Neural cell (in vitro differentiated cells): Measurements from ENCODE around the gene FGD4. TPM values are rescaled to one million over a fixed set of nuclear protein-coding genes. Genes with fewer than 3 reads are reported as not detected.

Experiments
- H2AFZ ChIP-seq: fragments of 200-600, 300-800 bp; sonication (generic), shearing (Covaris generic); 2 replicates; pipeline ENCODE4 v1.6.0; 2014; ENCODE audit warnings: low read depth, mild to moderate bottlenecking, antibody characterized with exemption, low read length, moderate library complexity
- H3F3A ChIP-seq: fragments of 200-600 bp; shearing (Covaris generic); 2 replicates; pipeline ENCODE4 v1.6.1; 2016; ENCODE audit warnings: mild to moderate bottlenecking, moderate library complexity, mixed read lengths, antibody characterized with exemption, low read length; ENCODE audit not compliant: insufficient read depth, poor library complexity, severe bottlenecking
- H3K27ac ChIP-seq: fragments of 200-600, 300-800 bp; sonication (generic), shearing (Covaris generic); 2 replicates; pipeline ENCODE4 v1.5.1; 2014; ENCODE audit warnings: mild to moderate bottlenecking, low read length, moderate library complexity
- H3K27me3 ChIP-seq: fragments of 300-800, 200-600 bp; sonication (generic), shearing (Covaris generic); 2 replicates; pipeline ENCODE4 v1.6.0; 2014; ENCODE audit warnings: mild to moderate bottlenecking, low read depth, low read length, moderate library complexity; ENCODE audit not compliant: insufficient read depth
- H3K36me3 ChIP-seq: fragments of 300-800, 200-600 bp; sonication (generic), shearing (Covaris generic); 2 replicates; pipeline ENCODE4 v1.5.1; 2014; ENCODE audit warnings: mild to moderate bottlenecking, antibody characterized with exemption, low read length, moderate library complexity; ENCODE audit not compliant: insufficient read depth
- H3K4me2 ChIP-seq: fragments of 300-800, 200-600 bp; sonication (generic), shearing (Covaris generic); 2 replicates; pipeline ENCODE4 v1.6.0; 2014; ENCODE audit warnings: mild to moderate bottlenecking, low read length
- H3K4me3 ChIP-seq: fragments of 300-800, 200-600 bp; sonication (generic), shearing (Covaris generic); 2 replicates; pipeline ENCODE4 v1.5.1; 2014; ENCODE audit warnings: mild to moderate bottlenecking, low read length, moderate library complexity
- H3K79me2 ChIP-seq: fragments of 200-600 bp; shearing (Covaris generic); replicated peaks from 2 replicates; pipeline ENCODE4 v1.6.0; 2014; ENCODE audit warnings: mild to moderate bottlenecking, low read length, moderate library complexity; ENCODE audit not compliant: insufficient read depth
- H3K9ac ChIP-seq: fragments of 300-800, 200-600 bp; sonication (generic), shearing (Covaris generic); 2 replicates; pipeline ENCODE4 v1.6.1; 2016; ENCODE audit warnings: mild to moderate bottlenecking, low read length, mixed read lengths
- H3K9me2 ChIP-seq: fragments of 200-600 bp; shearing (Covaris generic); 2 replicates; pipeline ENCODE4 v1.6.1; 2016; ENCODE audit warnings: mild to moderate bottlenecking, low read length, mixed read lengths; ENCODE audit not compliant: insufficient read depth
- H3K9me3 ChIP-seq: fragments of 200-600, 300-800 bp; sonication (generic), shearing (Covaris generic); 2 replicates; pipeline ENCODE4 v1.6.1; 2016; ENCODE audit warnings: mild to moderate bottlenecking, mixed run types, low read length, moderate library complexity, mixed read lengths
- H4K20me1 ChIP-seq: fragments of 200-600 bp; shearing (Covaris generic); 2 replicates; pipeline ENCODE4 v1.6.1; 2016; ENCODE audit warnings: mild to moderate bottlenecking, mixed run types; ENCODE audit not compliant: insufficient read depth
- CTCF ChIP-seq: fragments of 450-650 bp; IDR thresholded peaks from 2 replicates; pipeline ENCODE4 v1.5.1; 2014; ENCODE audit warnings: antibody characterized with exemption, mild to moderate bottlenecking, moderate library complexity; ENCODE audit not compliant: poor library complexity, severe bottlenecking
- EP300 ChIP-seq: fragments of 450-650 bp; conservative IDR thresholded peaks from 2 replicates; pipeline ENCODE4 v1.6.1; 2014; ENCODE audit warnings: antibody characterized with exemption, mild to moderate bottlenecking, moderate library complexity; ENCODE audit not compliant: poor library complexity, severe bottlenecking
- EZH2 ChIP-seq: fragments of 200-600, 300-800 bp; shearing (Covaris generic), sonication (generic); IDR thresholded peaks from 2 replicates; pipeline ENCODE4 v1.6.1; 2014; ENCODE audit warnings: antibody characterized with exemption, low read length, borderline replicate concordance, mild to moderate bottlenecking; ENCODE audit not compliant: insufficient read depth, poor library complexity, severe bottlenecking
- MXI1 ChIP-seq: fragments of 450-650 bp; conservative IDR thresholded peaks from 2 replicates; pipeline ENCODE4 v1.6.1; 2014; ENCODE audit warnings: antibody characterized with exemption, mild to moderate bottlenecking; ENCODE audit not compliant: poor library complexity, severe bottlenecking
- POLR2AphosphoS5 ChIP-seq: IDR thresholded peaks from 2 replicates; pipeline ENCODE4 v1.6.1; 2012
- RAD21 ChIP-seq: fragments of 450-650 bp; conservative IDR thresholded peaks from 2 replicates; pipeline ENCODE4 v1.6.1; 2014; ENCODE audit warnings: antibody characterized with exemption, mild to moderate bottlenecking, moderate library complexity
- REST ChIP-seq: IDR thresholded peaks from 2 replicates; pipeline ENCODE4 v1.6.1; 2012; ENCODE audit warnings: borderline replicate concordance
- SMC3 ChIP-seq: fragments of 450-650 bp; conservative IDR thresholded peaks from 2 replicates; pipeline ENCODE4 v1.6.1; 2014; ENCODE audit warnings: antibody characterized with exemption, mild to moderate bottlenecking, moderate library complexity; ENCODE audit not compliant: poor library complexity
- TAF1 ChIP-seq: IDR thresholded peaks from 2 replicates; pipeline ENCODE4 v1.6.1; 2012; ENCODE audit warnings: low read depth
- polyA plus RNA-seq: library from polyadenylated mRNA; depleted of rRNA; stranded (reverse); fragments of >200 nt; gene quantifications from 2 replicates; pipeline ENCODE4 v1.2.3, GENCODE V29; 2014

Gene FGD4
- polyA plus RNA-seq, 1 donor from 2014 or later = 24.4 TPM

- Histone ChIP-seq H3K9me2 (no peaks in the 10 kb centered on the region), H4K20me1 (no peaks in the 10 kb centered on the region), H2AFZ (no peak overlapping the region), H3K36me3 (no peaks in the 10 kb centered on the region), H3K79me2 (peaks cover 95% of the 10 kb centered on the region), H3K27ac (no peak overlapping the region), H3K4me3 (no peak overlapping the region), H3K27me3 (no peaks in the 10 kb centered on the region), H3F3A (no peaks in the 10 kb centered on the region), H3K9me3 (no peaks in the 10 kb centered on the region), H3K9ac (no peak overlapping the region), H3K4me2 (no peak overlapping the region)
- TF ChIP-seq POLR2AphosphoS5 = no peak
- TF ChIP-seq CTCF = no peak
- no peak for TF ChIP-seq EP300
These were observed 113.6 kb downstream of the FGD4 start for GRCh38 chr12:32512910-32513309.

GRCh38 chr12:32515137-32515873, 115.9 kb downstream of the FGD4 start:
- peaks cover 92% of the 10 kb centered on the region for H3K79me2 ChIP-seq

More at GRCh38 chr12:32515137-32515873, 115.9 kb downstream of the FGD4 start:
- H4K20me1 ChIP-seq = no peaks in the 10 kb centered on the region
- H3K36me3 ChIP-seq = no peaks in the 10 kb centered on the region
- no peak overlapping the region for H3K9ac ChIP-seq
- no peak overlapping the region for H3K27ac ChIP-seq
- H3K4me2 ChIP-seq = no peak overlapping the region
- no peak overlapping the region for H3K4me3 ChIP-seq
- no peaks in the 10 kb centered on the region for H3K9me2 ChIP-seq
- H3K9me3 ChIP-seq = no peaks in the 10 kb centered on the region
- TF ChIP-seq EP300 (no peak), CTCF (no peak), MXI1 (no peak), TAF1 (no peak), SMC3 (no peak), EZH2 (no peak), POLR2AphosphoS5 (no peak), RAD21 (no peak), REST (no peak)
- H2AFZ ChIP-seq = no peak overlapping the region
- no peaks in the 10 kb centered on the region for H3K27me3 ChIP-seq
- no peaks in the 10 kb centered on the region for H3F3A ChIP-seq
